ENCODE measurements around the gene PSENEN. TPM values are rescaled to one million over a fixed set of nuclear protein-coding genes. Genes with fewer than 3 reads are reported as not detected.

The PSENEN gene
- total and polyA plus RNA-seq, 9 of the 15 experiments (the other 6 are each of a cell fraction or from before 2014, with no cell fraction given), result 34.5 to 299 (median 61.1) TPM

- TF ChIP-seq, protein P1, sequence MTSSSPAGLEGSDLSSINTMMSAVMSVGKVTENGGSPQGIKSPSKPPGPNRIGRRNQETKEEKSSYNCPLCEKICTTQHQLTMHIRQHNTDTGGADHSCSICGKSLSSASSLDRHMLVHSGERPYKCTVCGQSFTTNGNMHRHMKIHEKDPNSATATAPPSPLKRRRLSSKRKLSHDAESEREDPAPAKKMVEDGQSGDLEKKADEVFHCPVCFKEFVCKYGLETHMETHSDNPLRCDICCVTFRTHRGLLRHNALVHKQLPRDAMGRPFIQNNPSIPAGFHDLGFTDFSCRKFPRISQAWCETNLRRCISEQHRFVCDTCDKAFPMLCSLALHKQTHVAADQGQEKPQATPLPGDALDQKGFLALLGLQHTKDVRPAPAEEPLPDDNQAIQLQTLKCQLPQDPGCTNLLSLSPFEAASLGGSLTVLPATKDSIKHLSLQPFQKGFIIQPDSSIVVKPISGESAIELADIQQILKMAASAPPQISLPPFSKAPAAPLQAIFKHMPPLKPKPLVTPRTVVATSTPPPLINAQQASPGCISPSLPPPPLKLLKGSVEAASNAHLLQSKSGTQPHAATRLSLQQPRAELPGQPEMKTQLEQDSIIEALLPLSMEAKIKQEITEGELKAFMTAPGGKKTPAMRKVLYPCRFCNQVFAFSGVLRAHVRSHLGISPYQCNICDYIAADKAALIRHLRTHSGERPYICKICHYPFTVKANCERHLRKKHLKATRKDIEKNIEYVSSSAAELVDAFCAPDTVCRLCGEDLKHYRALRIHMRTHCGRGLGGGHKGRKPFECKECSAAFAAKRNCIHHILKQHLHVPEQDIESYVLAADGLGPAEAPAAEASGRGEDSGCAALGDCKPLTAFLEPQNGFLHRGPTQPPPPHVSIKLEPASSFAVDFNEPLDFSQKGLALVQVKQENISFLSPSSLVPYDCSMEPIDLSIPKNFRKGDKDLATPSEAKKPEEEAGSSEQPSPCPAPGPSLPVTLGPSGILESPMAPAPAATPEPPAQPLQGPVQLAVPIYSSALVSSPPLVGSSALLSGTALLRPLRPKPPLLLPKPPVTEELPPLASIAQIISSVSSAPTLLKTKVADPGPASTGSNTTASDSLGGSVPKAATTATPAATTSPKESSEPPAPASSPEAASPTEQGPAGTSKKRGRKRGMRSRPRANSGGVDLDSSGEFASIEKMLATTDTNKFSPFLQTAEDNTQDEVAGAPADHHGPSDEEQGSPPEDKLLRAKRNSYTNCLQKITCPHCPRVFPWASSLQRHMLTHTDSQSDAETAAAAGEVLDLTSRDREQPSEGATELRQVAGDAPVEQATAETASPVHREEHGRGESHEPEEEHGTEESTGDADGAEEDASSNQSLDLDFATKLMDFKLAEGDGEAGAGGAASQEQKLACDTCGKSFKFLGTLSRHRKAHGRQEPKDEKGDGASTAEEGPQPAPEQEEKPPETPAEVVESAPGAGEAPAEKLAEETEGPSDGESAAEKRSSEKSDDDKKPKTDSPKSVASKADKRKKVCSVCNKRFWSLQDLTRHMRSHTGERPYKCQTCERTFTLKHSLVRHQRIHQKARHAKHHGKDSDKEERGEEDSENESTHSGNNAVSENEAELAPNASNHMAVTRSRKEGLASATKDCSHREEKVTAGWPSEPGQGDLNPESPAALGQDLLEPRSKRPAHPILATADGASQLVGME (CRISPR knock-in tag; IDR thresholded peaks at IDR 0.05), result 0 out of 2 replicates have a peak, but pooled peaks have one; percentile 51
- TF ChIP-seq CEBPZ (IDR thresholded peaks at IDR 0.05; ENCODE audit: borderline replicate concordance, low read depth, low read length), result peak; percentile 94
- TF ChIP-seq, protein P2, sequence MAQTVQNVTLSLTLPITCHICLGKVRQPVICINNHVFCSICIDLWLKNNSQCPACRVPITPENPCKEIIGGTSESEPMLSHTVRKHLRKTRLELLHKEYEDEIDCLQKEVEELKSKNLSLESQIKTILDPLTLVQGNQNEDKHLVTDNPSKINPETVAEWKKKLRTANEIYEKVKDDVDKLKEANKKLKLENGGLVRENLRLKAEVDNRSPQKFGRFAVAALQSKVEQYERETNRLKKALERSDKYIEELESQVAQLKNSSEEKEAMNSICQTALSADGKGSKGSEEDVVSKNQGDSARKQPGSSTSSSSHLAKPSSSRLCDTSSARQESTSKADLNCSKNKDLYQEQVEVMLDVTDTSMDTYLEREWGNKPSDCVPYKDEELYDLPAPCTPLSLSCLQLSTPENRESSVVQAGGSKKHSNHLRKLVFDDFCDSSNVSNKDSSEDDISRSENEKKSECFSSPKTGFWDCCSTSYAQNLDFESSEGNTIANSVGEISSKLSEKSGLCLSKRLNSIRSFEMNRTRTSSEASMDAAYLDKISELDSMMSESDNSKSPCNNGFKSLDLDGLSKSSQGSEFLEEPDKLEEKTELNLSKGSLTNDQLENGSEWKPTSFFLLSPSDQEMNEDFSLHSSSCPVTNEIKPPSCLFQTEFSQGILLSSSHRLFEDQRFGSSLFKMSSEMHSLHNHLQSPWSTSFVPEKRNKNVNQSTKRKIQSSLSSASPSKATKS (CRISPR knock-in tag; IDR thresholded peaks at IDR 0.05), result no peak
- no peak for TF ChIP-seq ATF1 (CRISPR knock-in tag; IDR thresholded peaks at IDR 0.05)
- peak; percentile 87 for TF ChIP-seq ATF1 (tag; IDR thresholded peaks at IDR 0.05)
- TF ChIP-seq ZC3H8 (IDR thresholded peaks at IDR 0.05), result no peak
- TF ChIP-seq KAT7 (CRISPR knock-in tag; IDR thresholded peaks at IDR 0.05; ENCODE audit: borderline replicate concordance), result no peak
- TF ChIP-seq ETV5 (CRISPR knock-in tag; IDR thresholded peaks at IDR 0.05; ENCODE audit: low read depth), result peak; percentile 94
- no peak for TF ChIP-seq ZNF146 (CRISPR knock-in tag; IDR thresholded peaks at IDR 0.05; ENCODE audit: unreplicated experiment)
- TF ChIP-seq SMARCC2 (IDR thresholded peaks at IDR 0.05; ENCODE audit: low read depth), result no peak
- TF ChIP-seq CSDE1 (IDR thresholded peaks at IDR 0.05), result peak in 1 of 2 experiments; percentile 97; a peak in 2 of 4 replicates
- TF ChIP-seq THAP12 (CRISPR knock-in tag; IDR thresholded peaks at IDR 0.05), result peak; percentile 79
- TF ChIP-seq XRCC4 (IDR thresholded peaks at IDR 0.05; ENCODE audit: extremely low read depth, insufficient read depth, insufficient read length), result no peak
- no peak for TF ChIP-seq MCM7 (IDR thresholded peaks at IDR 0.05)
Measured at GRCh38 chr19:35757749-35758608, 12.5 kb downstream of the PSENEN start, which contains the start of gene PROSER3 (continued).
